Neuron (in vitro differentiated cells): ENCODE results near the gene RUFY2.
"Not testable (repeated sequence)": the region's sequence is repeated elsewhere in the genome, so short reads cannot be mapped to it uniquely, and the experiment has no call there.

Experiments
- H2AFZ ChIP-seq: one replicate; pipeline ENCODE4 v1.6.1; 2013; ENCODE audit warnings: low read depth, mild to moderate bottlenecking, inconsistent platforms, low read length, moderate library complexity
- H3K27me3 ChIP-seq: one replicate; pipeline ENCODE4 v1.6.1; 2013; ENCODE audit warnings: low read length; ENCODE audit not compliant: insufficient read depth
- H3K36me3 ChIP-seq: one replicate; pipeline ENCODE4 v1.6.1; 2013; ENCODE audit warnings: low read length; ENCODE audit not compliant: insufficient read depth
- H3K4me1 ChIP-seq: one replicate; pipeline ENCODE4 v1.6.1; 2013; ENCODE audit warnings: low read length; ENCODE audit not compliant: insufficient read depth
- H3K4me3 ChIP-seq: 2 replicates; pipeline ENCODE4 v1.5.1; 2013; ENCODE audit warnings: mild to moderate bottlenecking, low read length, moderate library complexity
- H3K9me3 ChIP-seq: one replicate; pipeline ENCODE4 v1.6.1; 2013; ENCODE audit warnings: low read length

The RUFY2 gene, protein sequence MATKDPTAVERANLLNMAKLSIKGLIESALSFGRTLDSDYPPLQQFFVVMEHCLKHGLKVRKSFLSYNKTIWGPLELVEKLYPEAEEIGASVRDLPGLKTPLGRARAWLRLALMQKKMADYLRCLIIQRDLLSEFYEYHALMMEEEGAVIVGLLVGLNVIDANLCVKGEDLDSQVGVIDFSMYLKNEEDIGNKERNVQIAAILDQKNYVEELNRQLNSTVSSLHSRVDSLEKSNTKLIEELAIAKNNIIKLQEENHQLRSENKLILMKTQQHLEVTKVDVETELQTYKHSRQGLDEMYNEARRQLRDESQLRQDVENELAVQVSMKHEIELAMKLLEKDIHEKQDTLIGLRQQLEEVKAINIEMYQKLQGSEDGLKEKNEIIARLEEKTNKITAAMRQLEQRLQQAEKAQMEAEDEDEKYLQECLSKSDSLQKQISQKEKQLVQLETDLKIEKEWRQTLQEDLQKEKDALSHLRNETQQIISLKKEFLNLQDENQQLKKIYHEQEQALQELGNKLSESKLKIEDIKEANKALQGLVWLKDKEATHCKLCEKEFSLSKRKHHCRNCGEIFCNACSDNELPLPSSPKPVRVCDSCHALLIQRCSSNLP

DNA sequence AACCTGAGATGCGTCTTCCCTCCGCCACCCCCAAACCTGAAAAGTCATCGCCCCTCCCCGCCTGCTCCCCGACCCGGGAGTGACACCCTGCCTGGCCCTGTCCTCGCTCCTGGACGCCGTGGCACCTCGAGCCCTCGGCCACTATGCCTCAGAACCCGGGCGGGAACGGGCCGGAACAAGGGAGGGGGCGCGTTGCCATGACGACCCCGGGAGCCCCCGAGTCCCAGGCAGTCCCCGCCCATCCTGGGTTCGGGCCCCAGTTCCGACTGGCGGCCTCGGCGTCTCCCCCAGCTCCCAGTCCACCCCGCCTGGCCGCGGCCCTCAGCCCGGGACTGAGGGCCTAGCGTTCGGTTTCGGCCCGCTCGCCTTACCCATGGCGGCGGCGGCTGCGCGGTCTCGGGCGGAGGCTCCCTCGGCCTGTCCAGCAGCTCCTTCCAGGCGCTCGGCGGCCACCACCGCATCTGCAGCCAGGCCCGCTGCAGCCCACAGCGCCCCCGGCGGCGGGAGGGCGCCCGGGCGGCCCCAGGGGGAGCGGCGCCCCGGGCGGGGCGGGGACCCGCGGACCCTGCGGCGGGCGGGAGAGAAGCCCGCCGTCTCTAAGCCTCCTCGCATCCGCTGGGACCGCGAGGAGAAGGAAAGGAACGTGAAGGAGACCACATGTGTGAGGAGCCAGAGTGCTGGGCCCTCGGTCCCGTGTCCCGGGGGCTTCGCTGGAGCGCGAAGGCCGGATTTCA lies at the start of gene RUFY2:
Gene RUFY2 (minus strand): TSS at position 463 of the 734 bp plus-strand sequence. CDS start 88 bp downstream, at position 375.
- H3K4me3 ChIP-seq, result peak within 1 kb of the TSS; percentile 66
- peak within 1 kb of the TSS; percentile 92 for H2AFZ ChIP-seq
- no peaks in the 10 kb centered on the region for H3K9me3 ChIP-seq
- H3K27me3 ChIP-seq, result no peaks in the 10 kb centered on the region
- peaks cover 10% of the 10 kb centered on the region for H3K4me1 ChIP-seq
- H3K36me3 ChIP-seq, result peaks cover 5% of the 10 kb centered on the region

- not testable (repeated sequence) for H3K27me3 ChIP-seq, H2AFZ ChIP-seq, H3K4me3 ChIP-seq, H3K9me3 ChIP-seq, H3K4me1 ChIP-seq
- H3K36me3 ChIP-seq, result peaks cover 51% of the 10 kb centered on the region
Observed at GRCh38 chr10:68449698-68450097, 42.6 kb upstream of the RUFY2 start.

GRCh38 chr10:68446179-68446578 lies 39.1 kb upstream of the RUFY2 start:
- Histone ChIP-seq H3K27me3 (no peaks in the 10 kb centered on the region), H3K4me3 (no peak overlapping the region), H3K36me3 (peaks cover 40% of the 10 kb centered on the region)

GRCh38 chr10:68442971-68443370 lies 35.9 kb upstream of the RUFY2 start:
- Histone ChIP-seq H2AFZ (no peak overlapping the region), H3K4me3 (no peak overlapping the region), H3K36me3 (peaks cover 23% of the 10 kb centered on the region), H3K9me3 (no peaks in the 10 kb centered on the region), H3K27me3 (no peaks in the 10 kb centered on the region), H3K4me1 (no peaks in the 10 kb centered on the region)

More at GRCh38 chr10:68446179-68446578, 39.1 kb upstream of the RUFY2 start:
- no peaks in the 10 kb centered on the region for H3K9me3 ChIP-seq
- no peaks in the 10 kb centered on the region for H3K4me1 ChIP-seq
- H2AFZ ChIP-seq, result no peak overlapping the region

DNA sequence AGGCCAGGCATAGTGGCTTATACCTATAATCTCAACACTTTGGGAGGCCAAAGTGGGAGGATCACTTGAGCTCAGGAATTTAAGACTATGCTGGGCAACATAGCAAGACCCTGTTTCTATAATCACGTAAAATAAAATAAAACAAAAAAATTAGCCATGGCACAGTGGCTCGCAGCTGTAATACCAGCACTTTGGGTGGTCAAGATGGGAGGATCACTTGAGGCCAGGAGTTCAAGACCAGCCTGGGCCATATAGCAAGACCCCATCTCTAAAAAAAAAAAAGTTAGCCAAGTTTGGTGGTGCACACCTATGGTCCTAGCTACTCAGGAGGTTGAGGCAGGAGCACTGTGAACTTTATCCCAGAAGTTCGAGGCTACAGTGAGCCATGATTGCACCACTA lies 33.8 kb upstream of the RUFY2 start:
- H3K27me3 ChIP-seq, result no peaks in the 10 kb centered on the region
- no peak overlapping the region for H3K4me3 ChIP-seq
- H3K36me3 ChIP-seq, result peaks cover 33% of the 10 kb centered on the region
- no peaks in the 10 kb centered on the region for H3K4me1 ChIP-seq
- H3K9me3 ChIP-seq, result no peaks in the 10 kb centered on the region
- H2AFZ ChIP-seq, result no peak overlapping the region

DNA sequence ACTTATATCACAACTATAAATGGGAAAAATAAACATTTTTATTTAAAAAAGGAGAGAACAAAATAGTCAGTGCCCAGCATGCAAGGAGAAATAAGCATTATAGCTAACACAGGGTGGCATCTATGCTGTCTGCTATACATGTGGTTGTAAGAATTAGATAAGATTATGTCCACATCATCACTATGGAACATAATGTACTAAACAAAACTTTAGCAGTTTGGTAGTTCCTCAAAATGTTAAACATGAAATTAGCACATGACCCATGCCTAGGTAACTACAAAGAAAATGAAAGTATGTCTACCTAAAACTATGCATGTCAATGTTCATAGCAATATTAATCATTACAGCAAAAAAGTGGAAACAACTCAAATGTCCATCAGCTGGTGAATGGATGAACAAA lies 28.7 kb upstream of the RUFY2 start:
- no peaks in the 10 kb centered on the region for H3K4me1 ChIP-seq
- no peaks in the 10 kb centered on the region for H3K9me3 ChIP-seq
- peaks cover 30% of the 10 kb centered on the region for H3K36me3 ChIP-seq
- no peak overlapping the region for H3K4me3 ChIP-seq
- H2AFZ ChIP-seq, result no peak overlapping the region
- H3K27me3 ChIP-seq, result no peaks in the 10 kb centered on the region

GRCh38 chr10:68434657-68435056 lies 27.6 kb upstream of the RUFY2 start:
- no peak overlapping the region for H3K4me3 ChIP-seq

DNA sequence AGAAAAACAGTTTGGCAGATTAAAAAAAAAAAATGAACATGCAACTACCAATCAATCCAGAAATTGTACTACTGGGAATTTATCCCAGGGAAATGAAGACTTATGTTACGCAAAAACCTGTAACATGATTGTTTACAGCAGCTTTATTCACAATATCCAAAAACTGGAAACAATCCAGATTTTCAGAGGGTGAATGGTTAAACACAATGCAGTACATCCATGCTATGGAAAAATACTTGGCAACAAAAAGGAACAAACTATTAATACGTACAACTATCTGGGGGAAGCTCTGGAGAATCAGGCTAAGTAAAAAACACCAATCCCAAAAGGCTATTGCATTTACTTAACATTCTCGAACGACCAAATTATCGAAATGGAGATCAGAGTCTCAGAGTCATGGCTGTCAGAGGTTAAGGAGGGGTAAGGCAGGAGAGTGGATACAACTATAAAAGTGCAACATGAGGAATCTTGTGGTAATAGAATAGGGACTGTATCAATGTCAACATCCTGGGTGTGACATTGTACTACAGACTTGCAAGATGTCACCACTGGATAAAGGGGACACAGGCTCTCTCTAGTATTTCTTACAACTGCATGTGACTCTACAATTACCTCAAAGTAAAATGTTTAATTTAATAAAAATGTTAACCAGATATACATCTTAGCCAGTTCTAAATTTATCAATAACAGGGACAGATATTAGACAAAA lies 21.5 kb upstream of the RUFY2 start:
- H3K9me3 ChIP-seq, result no peaks in the 10 kb centered on the region
- H3K4me1 ChIP-seq, result no peaks in the 10 kb centered on the region
- no peak overlapping the region for H2AFZ ChIP-seq
- H3K36me3 ChIP-seq, result peaks cover 43% of the 10 kb centered on the region
- H3K27me3 ChIP-seq, result no peaks in the 10 kb centered on the region
- no peak overlapping the region for H3K4me3 ChIP-seq

More at GRCh38 chr10:68434657-68435056, 27.6 kb upstream of the RUFY2 start:
- no peaks in the 10 kb centered on the region for H3K27me3 ChIP-seq
- peaks cover 32% of the 10 kb centered on the region for H3K36me3 ChIP-seq
- H3K4me1 ChIP-seq, result no peaks in the 10 kb centered on the region
- H3K9me3 ChIP-seq, result no peaks in the 10 kb centered on the region
- H2AFZ ChIP-seq, result no peak overlapping the region

DNA sequence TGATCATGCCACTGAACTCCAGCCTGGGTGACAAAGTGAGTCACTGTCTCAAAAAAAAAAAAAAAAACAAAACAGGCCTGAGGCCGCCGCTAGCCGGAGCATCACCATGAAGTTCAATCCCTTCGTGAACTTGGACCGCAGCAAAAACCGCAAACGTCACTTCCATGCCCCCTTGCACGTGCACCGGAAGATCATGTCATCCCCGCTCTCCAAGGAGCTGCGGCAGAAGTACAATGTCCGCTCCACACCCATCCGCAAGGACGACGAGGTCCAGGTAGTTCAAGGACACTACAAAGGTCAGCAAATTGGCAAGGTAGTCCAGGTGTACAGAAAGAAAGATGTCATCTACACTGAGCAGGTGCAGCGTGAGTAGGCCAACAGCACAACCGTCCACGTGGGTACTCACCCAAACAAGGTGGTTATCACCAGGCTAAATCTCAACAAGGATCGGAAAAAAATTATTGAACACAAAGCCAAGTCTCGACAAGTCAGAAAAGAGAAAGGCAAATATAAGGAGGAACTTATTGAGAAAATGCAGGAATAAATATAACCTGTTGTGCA lies 17.5 kb upstream of the RUFY2 start:
- no peak overlapping the region for H3K4me3 ChIP-seq
- H2AFZ ChIP-seq, result no peak overlapping the region
- H3K27me3 ChIP-seq, result no peaks in the 10 kb centered on the region
- no peaks in the 10 kb centered on the region for H3K9me3 ChIP-seq
- H3K36me3 ChIP-seq, result peaks cover 55% of the 10 kb centered on the region
- H3K4me1 ChIP-seq, result no peaks in the 10 kb centered on the region

DNA sequence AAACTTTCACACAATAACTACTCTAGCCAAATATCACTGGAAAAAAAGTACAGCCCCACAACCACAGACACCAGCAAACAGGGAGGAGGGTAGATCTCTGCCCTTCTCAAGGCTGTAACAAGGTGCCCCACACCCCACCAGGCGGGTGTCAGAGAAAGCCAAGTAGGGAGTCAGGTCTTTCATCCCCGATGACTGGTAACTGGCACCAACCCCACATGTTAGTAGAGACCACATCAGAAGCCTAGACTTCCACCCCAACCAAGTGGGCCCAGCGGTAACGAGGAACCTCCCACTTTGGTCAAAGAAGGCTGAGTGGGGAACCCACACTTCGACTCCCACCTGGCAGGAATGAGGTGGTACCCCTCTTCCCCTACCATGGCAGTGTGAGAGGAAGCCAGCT lies 16.4 kb upstream of the RUFY2 start:
- H2AFZ ChIP-seq, result no peak overlapping the region
- H3K36me3 ChIP-seq, result peaks cover 56% of the 10 kb centered on the region

DNA sequence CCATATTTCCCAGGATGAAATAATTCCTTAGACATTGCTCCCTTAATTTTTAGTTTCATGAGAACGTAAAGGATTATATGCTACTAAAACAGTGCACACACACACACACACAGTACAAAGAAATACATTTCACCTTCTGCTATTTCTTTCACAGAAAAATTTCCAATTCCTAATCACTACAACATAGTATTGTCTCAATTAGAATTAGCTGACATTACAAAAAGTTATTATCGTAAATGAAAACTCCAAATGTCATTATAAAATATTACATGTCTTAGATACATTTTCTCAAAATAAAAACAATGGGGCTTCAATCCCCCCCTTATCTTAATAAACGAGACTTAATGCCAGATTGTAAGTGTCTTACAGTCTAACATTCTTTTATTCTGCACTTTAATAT lies 12.3 kb upstream of the RUFY2 start:
- Histone ChIP-seq H3K4me3 (no peak overlapping the region), H3K36me3 (peaks cover 62% of the 10 kb centered on the region), H3K4me1 (no peaks in the 10 kb centered on the region), H3K27me3 (no peaks in the 10 kb centered on the region), H2AFZ (no peak overlapping the region), H3K9me3 (no peaks in the 10 kb centered on the region)

More for the DNA sequence above, 16.4 kb upstream of the RUFY2 start:
- Histone ChIP-seq H3K27me3 (no peaks in the 10 kb centered on the region), H3K4me1 (no peaks in the 10 kb centered on the region), H3K4me3 (no peak overlapping the region), H3K9me3 (no peaks in the 10 kb centered on the region)

DNA sequence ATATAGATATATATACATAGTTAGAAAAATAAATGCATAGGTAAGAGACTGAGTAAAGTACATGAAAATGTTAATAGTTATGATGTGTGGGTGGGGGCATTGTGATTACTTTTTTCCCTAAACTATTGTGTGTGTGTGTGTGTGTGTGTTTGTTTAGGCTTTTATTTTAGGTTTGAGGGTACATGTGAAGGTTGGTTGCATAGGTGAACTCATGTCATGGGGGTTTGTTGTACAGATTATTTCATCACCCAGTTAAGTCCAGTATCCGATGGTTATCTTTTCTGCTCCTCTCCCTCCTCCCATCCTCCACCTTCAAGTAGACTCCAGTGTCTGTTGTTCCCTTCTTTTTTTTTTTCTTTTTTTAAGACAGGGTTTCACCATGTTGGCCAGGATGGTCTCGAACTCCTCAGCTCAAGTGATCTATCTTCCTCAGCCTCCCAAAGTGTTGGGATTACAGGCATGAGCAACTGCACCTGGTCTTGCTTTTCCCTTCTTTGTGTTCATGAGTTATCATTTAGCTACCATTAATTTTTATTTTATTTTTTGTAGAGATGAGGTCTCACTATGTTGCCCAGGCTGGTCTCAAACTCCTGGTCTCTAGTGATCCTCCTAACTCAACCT lies 1.9 kb upstream of the RUFY2 start:
- no peaks in the 10 kb centered on the region for H3K27me3 ChIP-seq
- H3K9me3 ChIP-seq, result no peaks in the 10 kb centered on the region
- H2AFZ ChIP-seq, result no peak overlapping the region
- no peak overlapping the region for H3K4me3 ChIP-seq
- peaks cover 1% of the 10 kb centered on the region for H3K36me3 ChIP-seq
- H3K4me1 ChIP-seq, result peaks cover 10% of the 10 kb centered on the region
